AG04449 (cell line): ENCODE data around the gene SLC52A1.
A peak's percentile ranks its signal among the peaks of the same experiment; 100 is the strongest.

Experiments
- CTCF ChIA-PET: fragments of 350-600 bp; formaldehyde crosslinking; extraction: SDS; loops from one replicate; lab custom pipeline; 2021; ENCODE audit warnings: antibody characterized with exemption; lab: Yijun Ruan, JAX
- POLR2A ChIA-PET: fragments of 400-600, 350-600 bp; formaldehyde crosslinking; extraction: SDS; loops from one replicate; lab custom pipeline; 2020; ENCODE audit warnings: antibody characterized with exemption, inconsistent platforms; lab: Yijun Ruan, JAX
- DNase-seq: peaks from one replicate; pipeline ENCODE4 v3.0.0-alpha.2; 2010; ENCODE audit warnings: low read depth, low spot score
- H3K4me3 ChIP-seq: 2 replicates; pipeline ENCODE4 v1.5.1; 2011; ENCODE audit warnings: low read depth, mild to moderate bottlenecking, control low read depth, low read length
- TF ChIP-seq, protein P1 (sequence below): IDR thresholded peaks from one replicate; pipeline ENCODE4 v1.5.1; 2011; ENCODE audit warnings: mild to moderate bottlenecking, moderate library complexity, low read length, control low read depth, inconsistent platforms; ENCODE audit not compliant: insufficient read depth; ENCODE audit errors: missing control alignments

SLC52A1 gene

DNA sequence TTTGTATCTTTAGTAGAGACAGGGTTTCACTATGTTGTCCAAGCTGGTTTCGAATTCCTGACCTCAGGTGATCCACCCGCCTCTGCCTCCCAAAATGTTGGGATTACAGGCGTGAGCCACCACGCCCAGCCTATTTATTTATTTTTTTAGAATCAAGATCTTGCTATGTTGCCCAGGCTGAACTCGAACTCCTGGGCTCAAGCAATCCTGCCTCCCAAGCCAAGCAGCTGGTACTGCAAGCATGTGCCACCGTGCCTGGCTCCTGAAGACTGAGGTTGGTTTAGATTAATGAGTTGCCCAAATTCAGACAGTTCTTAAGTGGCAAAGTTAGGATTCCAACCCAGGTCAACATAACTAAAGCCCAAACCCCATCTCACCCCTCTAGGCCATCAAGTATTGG, 7.9 kb downstream of the SLC52A1 start:
- ChIA-PET CTCF (interaction anchor here (1.4 to 2.1 kb wide), 3 partner anchors 18 to 34 kb away, joined by 4 to 8 read pairs (median 6); no protein-coding TSS in a partner anchor), POLR2A (interaction anchor here (0.7 kb wide), 1 partner anchor 40 kb away, joined by 3 read pairs; the partner anchor contains the start of gene CAMTA2)
- TF ChIP-seq, protein P1, sequence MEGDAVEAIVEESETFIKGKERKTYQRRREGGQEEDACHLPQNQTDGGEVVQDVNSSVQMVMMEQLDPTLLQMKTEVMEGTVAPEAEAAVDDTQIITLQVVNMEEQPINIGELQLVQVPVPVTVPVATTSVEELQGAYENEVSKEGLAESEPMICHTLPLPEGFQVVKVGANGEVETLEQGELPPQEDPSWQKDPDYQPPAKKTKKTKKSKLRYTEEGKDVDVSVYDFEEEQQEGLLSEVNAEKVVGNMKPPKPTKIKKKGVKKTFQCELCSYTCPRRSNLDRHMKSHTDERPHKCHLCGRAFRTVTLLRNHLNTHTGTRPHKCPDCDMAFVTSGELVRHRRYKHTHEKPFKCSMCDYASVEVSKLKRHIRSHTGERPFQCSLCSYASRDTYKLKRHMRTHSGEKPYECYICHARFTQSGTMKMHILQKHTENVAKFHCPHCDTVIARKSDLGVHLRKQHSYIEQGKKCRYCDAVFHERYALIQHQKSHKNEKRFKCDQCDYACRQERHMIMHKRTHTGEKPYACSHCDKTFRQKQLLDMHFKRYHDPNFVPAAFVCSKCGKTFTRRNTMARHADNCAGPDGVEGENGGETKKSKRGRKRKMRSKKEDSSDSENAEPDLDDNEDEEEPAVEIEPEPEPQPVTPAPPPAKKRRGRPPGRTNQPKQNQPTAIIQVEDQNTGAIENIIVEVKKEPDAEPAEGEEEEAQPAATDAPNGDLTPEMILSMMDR = no peak
- DNase-seq = no peak
- H3K4me3 ChIP-seq = no peak overlapping the region

DNA sequence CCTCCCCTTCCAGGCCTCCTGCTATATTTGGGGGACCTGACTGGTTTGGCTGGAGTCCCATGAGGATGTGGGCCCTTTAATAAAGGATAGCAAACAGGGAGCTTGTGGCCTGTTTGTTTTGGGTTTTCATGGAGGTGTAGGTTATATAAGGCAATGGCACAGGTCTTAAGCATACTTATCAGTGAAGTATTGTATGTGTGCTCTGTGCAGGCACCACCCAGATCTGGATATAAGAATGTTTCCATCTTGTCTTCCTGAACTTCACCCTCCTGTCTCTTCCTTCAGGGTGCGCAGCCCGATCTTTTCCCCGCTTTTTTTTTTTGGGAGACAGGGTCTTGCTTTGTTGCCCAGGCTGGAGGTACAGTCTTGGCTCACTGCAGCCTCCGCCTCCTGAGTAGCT, 10.6 kb downstream of the SLC52A1 start:
- ChIA-PET CTCF (no interaction called here), POLR2A (no interaction called here)
- DNase-seq = no peak
- H3K4me3 ChIP-seq = no peak overlapping the region
- TF ChIP-seq, protein P1 = no peak

DNA sequence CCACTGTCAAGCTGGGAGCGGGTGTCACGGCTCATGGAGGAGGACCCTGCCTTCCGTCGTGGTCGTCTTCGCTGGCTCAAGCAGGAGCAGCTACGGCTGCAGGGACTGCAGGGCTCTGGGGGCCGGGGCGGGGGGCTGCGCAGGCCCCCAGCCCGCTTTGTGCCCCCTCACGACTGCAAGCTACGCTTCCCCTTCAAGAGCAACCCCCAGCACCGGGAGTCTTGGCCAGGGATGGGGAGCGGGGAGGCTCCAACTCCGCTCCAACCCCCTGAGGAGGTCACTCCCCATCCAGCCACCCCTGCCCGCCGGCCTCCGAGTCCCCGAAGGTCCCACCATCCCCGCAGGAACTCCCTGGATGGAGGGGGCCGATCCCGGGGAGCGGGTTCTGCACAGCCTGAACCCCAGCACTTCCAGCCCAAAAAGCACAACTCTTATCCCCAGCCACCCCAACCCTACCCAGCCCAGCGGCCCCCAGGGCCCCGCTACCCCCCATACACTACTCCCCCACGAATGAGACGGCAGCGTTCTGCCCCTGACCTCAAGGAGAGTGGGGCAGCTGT, 11.6 kb downstream of the SLC52A1 start:
- ChIA-PET POLR2A (interaction anchor here (1.4 kb wide), 1 partner anchor 10 kb away, joined by 5 read pairs; no protein-coding TSS in a partner anchor), CTCF (no interaction called here)

DNA sequence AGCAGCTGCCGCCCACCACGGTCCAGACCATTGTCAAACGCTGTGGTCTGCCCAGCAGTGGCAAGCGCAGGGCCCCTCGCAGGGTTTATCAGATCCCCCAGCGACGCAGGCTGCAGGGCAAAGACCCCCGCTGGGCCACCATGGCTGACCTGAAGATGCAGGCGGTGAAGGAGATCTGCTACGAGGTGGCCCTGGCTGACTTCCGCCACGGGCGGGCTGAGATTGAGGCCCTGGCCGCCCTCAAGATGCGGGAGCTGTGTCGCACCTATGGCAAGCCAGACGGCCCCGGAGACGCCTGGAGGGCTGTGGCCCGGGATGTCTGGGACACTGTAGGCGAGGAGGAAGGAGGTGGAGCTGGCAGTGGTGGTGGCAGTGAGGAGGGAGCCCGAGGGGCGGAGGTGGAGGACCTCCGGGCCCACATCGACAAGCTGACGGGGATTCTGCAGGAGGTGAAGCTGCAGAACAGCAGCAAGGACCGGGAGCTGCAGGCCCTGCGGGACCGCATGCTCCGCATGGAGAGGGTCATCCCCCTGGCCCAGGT, 13.0 kb downstream of the SLC52A1 start:
- H3K4me3 ChIP-seq = no peak overlapping the region
- ChIA-PET CTCF (interaction anchor here (1.0 to 2.3 kb wide), 3 partner anchors 9 to 42 kb away, joined by 3 to 13 read pairs (median 4); no protein-coding TSS in a partner anchor), POLR2A (interaction anchor here (1.4 kb wide), 1 partner anchor 8 kb away, joined by 5 read pairs; no protein-coding TSS in a partner anchor)
- TF ChIP-seq, protein P1 = no peak
- no peak for DNase-seq

More for the DNA sequence above, 11.6 kb downstream of the SLC52A1 start:
- TF ChIP-seq, protein P1 = no peak
- no peak for DNase-seq
- no peak overlapping the region for H3K4me3 ChIP-seq

DNA sequence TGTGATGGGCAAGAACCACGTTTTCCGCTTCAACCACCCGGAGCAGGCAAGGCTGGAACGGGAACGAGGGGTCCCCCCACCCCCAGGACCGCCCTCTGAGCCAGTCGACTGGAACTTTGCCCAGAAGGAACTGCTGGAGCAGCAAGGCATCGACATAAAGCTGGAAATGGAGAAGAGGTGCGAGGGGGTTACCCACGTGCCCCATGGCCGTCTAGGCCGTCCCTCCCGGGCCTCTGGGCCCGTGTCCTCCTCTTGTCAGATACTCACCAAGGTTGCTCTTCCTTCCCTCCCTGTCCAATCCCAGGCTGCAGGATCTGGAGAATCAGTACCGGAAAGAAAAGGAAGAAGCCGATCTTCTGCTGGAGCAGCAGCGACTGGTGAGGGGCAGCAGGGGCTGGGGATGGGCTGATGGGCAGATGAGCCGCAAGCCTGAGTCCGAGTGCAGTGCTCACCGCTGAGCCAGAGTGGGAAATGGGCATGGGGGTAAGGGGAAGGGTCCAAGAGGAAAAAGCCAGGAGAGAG, 14.7 kb downstream of the SLC52A1 start:
- CTCF ChIA-PET = interaction anchor here (1.7 to 2.5 kb wide), 2 partner anchors 10 to 40 kb away, joined by 4 to 14 read pairs; no protein-coding TSS in a partner anchor
- TF ChIP-seq, protein P1 = no peak
- DNase-seq = no peak
- POLR2A ChIA-PET = interaction anchor here (0.6 kb wide), 1 partner anchor 578 kb away, joined by 3 read pairs; no protein-coding TSS in a partner anchor
- no peak overlapping the region for H3K4me3 ChIP-seq

DNA sequence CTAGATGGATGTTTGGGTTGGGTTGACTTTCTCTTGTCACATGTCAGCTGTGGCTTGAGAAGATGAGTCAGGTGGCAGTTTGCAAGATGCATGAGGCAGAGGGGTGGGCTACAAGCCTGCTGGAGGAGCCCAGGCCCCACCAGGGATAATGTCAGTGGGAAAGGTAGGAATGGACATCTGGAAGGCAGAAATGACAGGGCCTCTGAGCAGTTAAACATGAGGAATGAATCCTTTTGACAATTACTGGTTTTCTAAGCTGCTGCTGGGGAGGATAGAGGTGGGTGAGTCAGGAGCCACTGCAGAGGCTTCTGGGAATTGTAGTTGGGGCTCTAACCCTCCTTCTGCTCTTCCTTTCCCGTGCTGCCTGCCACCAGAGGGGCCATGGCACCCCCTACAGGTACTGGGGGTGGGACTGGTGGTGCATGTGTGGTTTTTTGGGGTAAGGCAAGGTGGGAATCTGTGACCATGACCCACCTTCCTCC, 15.7 kb downstream of the SLC52A1 start:
- ChIA-PET CTCF (interaction anchor here (1.1 to 2.5 kb wide), 3 partner anchors 11 to 49 kb away, joined by 3 to 14 read pairs (median 3); no protein-coding TSS in a partner anchor), POLR2A (interaction anchor here (0.6 kb wide), 1 partner anchor 16 kb away, joined by 3 read pairs; no protein-coding TSS in a partner anchor)
- no peak for DNase-seq
- TF ChIP-seq, protein P1 = peak; percentile 6
- H3K4me3 ChIP-seq = no peak overlapping the region
